ENCODE measurements around the gene RBMX. TPM values are rescaled to one million over a fixed set of nuclear protein-coding genes. Genes with fewer than 3 reads are reported as not detected.

The RBMX gene
- total RNA-seq, 2 experiments from 2014 or later, result 265 to 276 TPM

DNA sequence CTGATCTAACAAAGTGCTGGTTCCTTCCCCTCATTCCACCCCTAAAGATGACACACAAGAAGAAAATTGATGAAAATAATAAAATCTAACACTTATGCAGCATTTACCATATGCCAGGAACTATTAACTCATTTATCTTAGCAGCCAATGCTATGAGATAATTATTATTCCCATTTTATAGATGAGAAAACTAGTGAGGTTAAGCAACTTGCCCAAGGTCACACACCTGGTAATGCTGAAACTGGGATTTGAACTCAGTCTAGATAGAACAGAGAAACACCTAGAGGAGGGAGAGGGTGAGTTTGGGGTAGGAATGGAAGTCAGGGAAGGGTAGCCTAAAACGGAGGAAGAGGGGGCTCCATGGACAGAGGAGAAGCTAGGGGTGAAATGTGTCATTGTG, 18.6 kb downstream of the RBMX start:
- Mint-ChIP-seq H3K27ac (peak overlapping the region; percentile 25), H3K36me3 (ENCODE audit: low read depth) (peaks cover 52% of the 10 kb centered on the region), H3K9me3 (ENCODE audit: insufficient read depth) (no peaks in the 10 kb centered on the region), H3K27me3 (ENCODE audit: low read depth) (no peaks in the 10 kb centered on the region), H3K4me1 (ENCODE audit: low read depth) (peaks cover 7% of the 10 kb centered on the region), H3K4me3 (no peak overlapping the region)
- DNase-seq (no peak), ATAC-seq (no peak)
- CTCF ChIA-PET, result no interaction called here
- POLR2A ChIA-PET, result no interaction called here

DNA sequence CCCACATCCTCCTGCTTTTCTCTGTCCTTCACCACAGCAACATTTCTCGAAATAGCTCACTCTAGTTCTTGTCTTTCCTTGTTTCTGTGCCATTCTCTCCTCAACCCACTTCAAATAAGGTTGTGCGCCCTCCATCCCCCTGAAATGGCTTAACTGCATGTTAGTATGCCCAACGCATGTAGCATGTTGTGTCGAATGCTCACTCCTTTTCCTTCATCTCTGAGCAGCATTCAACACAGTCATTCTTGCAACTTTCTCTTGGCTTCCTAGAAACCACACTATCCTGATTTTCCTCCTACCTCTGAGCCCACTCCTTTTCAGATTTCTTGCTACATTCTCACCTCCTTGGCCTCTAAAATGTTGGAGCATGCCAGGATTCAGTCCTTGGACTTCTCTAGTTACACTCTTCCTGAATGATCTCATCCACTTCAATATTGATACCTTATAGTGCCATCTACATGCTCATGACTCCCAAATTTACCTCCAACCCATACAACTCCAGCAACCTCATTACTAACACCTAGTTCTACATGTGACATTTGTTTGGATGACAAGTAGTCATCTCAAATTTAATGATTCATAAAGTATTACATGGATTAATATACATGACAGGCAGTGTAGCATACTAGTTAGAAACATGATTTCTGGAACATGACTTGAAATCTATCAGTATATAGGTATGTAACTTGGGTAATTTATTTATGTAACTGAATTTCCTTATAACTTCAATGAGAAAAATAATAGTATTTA, 22.3 kb downstream of the RBMX start:
- POLR2A ChIA-PET, result no interaction called here
- H3K36me3 Mint-ChIP-seq (ENCODE audit: low read depth), result peaks cover 52% of the 10 kb centered on the region
- no peaks in the 10 kb centered on the region for H3K9me3 Mint-ChIP-seq (ENCODE audit: insufficient read depth)
- H3K27me3 Mint-ChIP-seq (ENCODE audit: low read depth), result no peaks in the 10 kb centered on the region
- ATAC-seq (no peak), DNase-seq (no peak)
- peak overlapping the region; percentile 51 for H3K27ac Mint-ChIP-seq
- peaks cover 10% of the 10 kb centered on the region for H3K4me1 Mint-ChIP-seq (ENCODE audit: low read depth)
- H3K4me3 Mint-ChIP-seq, result no peak overlapping the region
- CTCF ChIA-PET, result no interaction called here

DNA sequence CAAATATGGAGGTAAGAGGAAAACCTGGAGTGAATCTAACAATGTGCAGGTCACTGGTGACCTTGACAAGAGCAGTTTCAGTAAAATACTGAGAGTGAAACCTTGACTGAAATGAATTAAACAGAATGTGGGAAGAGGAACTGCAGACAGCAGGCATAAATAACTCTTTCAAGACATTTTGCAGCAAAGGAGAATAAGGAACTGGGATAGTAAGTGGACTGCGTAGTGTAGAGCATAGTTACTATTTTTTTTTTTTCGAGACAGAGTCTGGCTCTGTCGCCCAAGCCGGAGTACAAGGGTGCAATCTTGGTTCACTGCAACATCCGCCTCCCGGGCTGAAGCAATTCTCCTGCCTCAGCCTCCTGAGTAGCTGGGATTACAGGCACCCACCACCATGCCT, 24.0 kb downstream of the RBMX start:
- POLR2A ChIA-PET, result no interaction called here
- ATAC-seq (no peak), DNase-seq (no peak)
- H3K9me3 Mint-ChIP-seq (ENCODE audit: insufficient read depth), result no peaks in the 10 kb centered on the region
- peaks cover 10% of the 10 kb centered on the region for H3K4me1 Mint-ChIP-seq (ENCODE audit: low read depth)
- CTCF ChIA-PET, result no interaction called here
- H3K27ac Mint-ChIP-seq, result no peak overlapping the region
- no peaks in the 10 kb centered on the region for H3K27me3 Mint-ChIP-seq (ENCODE audit: low read depth)
- no peak overlapping the region for H3K4me3 Mint-ChIP-seq
- H3K36me3 Mint-ChIP-seq (ENCODE audit: low read depth), result peaks cover 48% of the 10 kb centered on the region

DNA sequence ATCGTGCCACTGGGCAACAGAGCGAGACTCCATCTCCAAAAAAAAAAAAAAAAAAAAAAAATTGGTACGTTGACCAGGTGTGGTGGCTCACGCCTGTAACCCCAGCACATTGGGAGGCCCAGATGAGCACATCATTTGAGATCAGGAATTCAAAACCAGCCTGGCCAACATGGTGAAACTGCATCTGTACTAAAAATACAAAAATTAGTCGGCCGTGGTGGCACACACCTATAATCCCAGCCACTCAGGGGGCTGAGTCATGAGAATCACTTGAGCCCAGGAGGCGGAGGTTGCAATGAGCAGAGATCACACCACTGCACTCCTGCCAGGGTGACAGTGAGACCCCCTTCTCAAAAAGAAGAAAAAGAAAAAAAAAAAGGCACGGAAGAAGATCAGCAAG, 24.5 kb downstream of the RBMX start:
- Mint-ChIP-seq H3K27me3 (ENCODE audit: low read depth) (no peaks in the 10 kb centered on the region), H3K9me3 (ENCODE audit: insufficient read depth) (no peaks in the 10 kb centered on the region), H3K4me3 (no peak overlapping the region), H3K36me3 (ENCODE audit: low read depth) (peaks cover 45% of the 10 kb centered on the region), H3K27ac (no peak overlapping the region), H3K4me1 (ENCODE audit: low read depth) (peaks cover 10% of the 10 kb centered on the region)
- ATAC-seq (no peak), DNase-seq (no peak)
- POLR2A ChIA-PET, result no interaction called here
- CTCF ChIA-PET, result no interaction called here

DNA sequence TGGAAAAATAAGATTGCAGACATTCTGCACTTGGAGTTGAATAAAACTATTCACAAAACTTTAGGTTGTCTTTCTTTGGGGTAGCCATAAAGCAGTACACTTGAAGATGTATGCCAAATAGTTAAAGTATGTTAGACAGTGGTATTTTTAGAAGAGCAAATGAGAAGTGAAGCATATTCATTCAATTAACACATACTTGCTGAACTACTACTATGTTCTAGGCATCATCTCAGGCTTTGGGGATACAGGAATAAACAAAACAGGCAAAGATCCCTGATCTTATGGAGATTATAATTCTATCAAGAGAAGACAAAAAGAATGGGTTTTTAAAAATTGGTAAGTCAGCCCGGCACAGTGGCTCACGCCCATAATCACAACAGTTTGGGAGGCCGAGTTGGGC, 29.0 kb downstream of the RBMX start:
- Mint-ChIP-seq H3K4me3 (no peak overlapping the region), H3K27ac (no peak overlapping the region), H3K9me3 (ENCODE audit: insufficient read depth) (no peaks in the 10 kb centered on the region), H3K36me3 (ENCODE audit: low read depth) (peaks cover 37% of the 10 kb centered on the region), H3K4me1 (ENCODE audit: low read depth) (peaks cover 3% of the 10 kb centered on the region), H3K27me3 (ENCODE audit: low read depth) (no peaks in the 10 kb centered on the region)
- POLR2A ChIA-PET, result no interaction called here
- no peak for ATAC-seq
- CTCF ChIA-PET, result no interaction called here
- no peak for DNase-seq

DNA sequence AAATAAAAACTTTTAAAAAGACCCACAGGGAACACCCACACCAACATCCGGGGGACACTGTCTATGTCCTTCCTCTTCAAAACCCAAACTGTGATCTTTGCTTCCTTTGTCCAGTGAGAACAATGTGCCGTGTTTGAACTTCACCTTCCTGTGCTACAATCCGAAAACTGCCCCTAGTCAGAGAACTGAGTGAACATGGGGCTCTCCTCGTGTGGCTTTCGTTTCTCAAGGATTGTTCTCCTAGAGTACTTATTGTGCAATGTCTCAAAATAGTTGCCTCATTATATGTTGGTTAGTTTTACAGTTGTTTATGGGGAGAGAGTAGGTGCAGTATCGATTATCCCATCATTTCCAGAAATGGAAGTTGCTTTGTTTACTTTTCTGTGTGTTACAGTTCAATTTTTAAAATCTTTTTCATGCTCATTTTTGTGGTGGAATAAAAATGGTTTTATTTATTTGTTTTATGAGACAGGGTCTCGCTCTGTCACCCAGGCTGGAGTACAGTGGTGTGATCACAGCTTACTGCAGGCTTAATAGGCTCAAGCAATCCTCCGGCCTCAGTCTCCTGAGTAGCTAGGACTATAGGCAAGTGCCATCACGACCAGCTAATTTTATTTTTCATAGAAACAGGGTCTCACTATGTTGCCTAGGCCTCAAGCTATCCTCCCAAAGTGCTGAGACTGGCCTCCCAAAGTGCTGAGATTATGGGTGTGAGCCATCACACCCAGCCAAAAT, 29.9 kb downstream of the RBMX start:
- Mint-ChIP-seq H3K9me3 (ENCODE audit: insufficient read depth) (no peaks in the 10 kb centered on the region), H3K27me3 (ENCODE audit: low read depth) (no peaks in the 10 kb centered on the region), H3K4me3 (no peak overlapping the region), H3K27ac (no peak overlapping the region), H3K4me1 (ENCODE audit: low read depth) (peaks cover 3% of the 10 kb centered on the region), H3K36me3 (ENCODE audit: low read depth) (peaks cover 37% of the 10 kb centered on the region)
- DNase-seq, result no peak
- POLR2A ChIA-PET, result no interaction called here
- CTCF ChIA-PET, result no interaction called here
- ATAC-seq, result no peak

DNA sequence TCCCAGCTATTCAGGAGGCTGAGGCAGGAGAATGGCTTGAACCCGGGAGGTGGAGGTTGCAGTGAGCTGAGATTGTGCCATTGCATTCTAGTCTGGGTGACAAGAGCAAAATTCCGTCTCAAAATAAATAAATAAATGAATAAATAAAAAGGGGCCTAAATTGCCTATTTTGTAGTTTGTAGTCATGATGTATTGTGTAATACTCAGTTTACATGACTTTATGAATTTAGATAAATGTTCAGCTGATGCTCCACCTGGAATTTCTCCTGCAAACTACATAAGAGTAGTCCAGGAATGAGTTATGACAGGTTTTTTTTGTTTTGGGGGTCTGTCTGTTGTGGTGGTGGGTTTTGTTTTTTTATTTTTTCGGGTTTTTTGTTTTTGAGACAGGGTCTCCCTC, 31.1 kb downstream of the RBMX start:
- DNase-seq (no peak), ATAC-seq (no peak)
- H3K4me3 Mint-ChIP-seq, result no peak overlapping the region
- no peaks in the 10 kb centered on the region for H3K27me3 Mint-ChIP-seq (ENCODE audit: low read depth)
- no peaks in the 10 kb centered on the region for H3K9me3 Mint-ChIP-seq (ENCODE audit: insufficient read depth)
- H3K27ac Mint-ChIP-seq, result no peak overlapping the region
- H3K36me3 Mint-ChIP-seq (ENCODE audit: low read depth), result peaks cover 38% of the 10 kb centered on the region
- ChIA-PET POLR2A (no interaction called here), CTCF (no interaction called here)
- peaks cover 3% of the 10 kb centered on the region for H3K4me1 Mint-ChIP-seq (ENCODE audit: low read depth)

DNA sequence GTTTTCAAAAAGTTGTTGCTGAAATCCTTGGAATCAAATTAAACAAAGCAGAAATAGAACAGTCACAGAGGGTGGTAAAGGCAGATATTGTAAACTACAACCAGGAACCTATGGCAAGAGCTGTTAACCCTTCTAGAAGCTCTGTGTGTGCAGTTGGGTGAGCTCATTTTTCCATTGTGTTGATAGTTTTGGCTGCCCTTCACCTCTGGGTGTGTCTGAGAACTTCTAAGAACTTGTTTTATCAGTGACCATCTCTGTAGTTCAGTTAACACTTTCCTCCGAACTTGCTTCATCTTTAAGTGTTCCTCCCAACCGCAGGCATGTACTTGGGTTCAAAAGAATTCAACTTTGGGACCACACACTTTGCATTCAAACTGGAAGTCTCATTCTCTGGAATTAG, 32.7 kb downstream of the RBMX start:
- DNase-seq (no peak), ATAC-seq (no peak)
- H3K4me1 Mint-ChIP-seq (ENCODE audit: low read depth), result no peaks in the 10 kb centered on the region
- no peak overlapping the region for H3K27ac Mint-ChIP-seq
- ChIA-PET POLR2A (interaction anchor here (0.6 to 1.2 kb wide), 2 partner anchors 33 to 37 kb away, joined by 4 read pairs; partner anchors contain the start of gene RBMX), CTCF (no interaction called here)
- no peak overlapping the region for H3K4me3 Mint-ChIP-seq
- H3K36me3 Mint-ChIP-seq (ENCODE audit: low read depth), result peaks cover 34% of the 10 kb centered on the region
- no peaks in the 10 kb centered on the region for H3K9me3 Mint-ChIP-seq (ENCODE audit: insufficient read depth)
- no peaks in the 10 kb centered on the region for H3K27me3 Mint-ChIP-seq (ENCODE audit: low read depth)

DNA sequence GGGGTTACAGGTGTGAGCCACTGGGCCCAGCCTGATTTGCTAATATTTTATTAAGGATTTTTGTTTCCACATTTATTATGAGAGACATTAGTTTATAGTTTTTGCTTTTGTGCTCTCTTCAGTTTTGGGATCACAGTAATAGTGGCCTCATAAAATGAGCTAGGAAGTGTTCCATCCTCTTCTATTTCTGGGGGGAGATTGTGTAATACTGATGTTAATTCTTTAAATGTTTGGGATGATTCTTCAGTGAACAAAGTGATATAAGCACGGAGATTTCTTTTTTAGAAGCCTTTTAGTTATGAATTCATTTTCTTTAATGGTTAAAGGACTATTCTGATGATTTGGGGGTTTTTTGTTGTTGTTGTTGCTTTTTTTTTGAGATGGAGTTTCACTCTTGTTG, 41.3 kb downstream of the RBMX start:
- Mint-ChIP-seq H3K4me3 (no peak overlapping the region), H3K4me1 (ENCODE audit: low read depth) (no peaks in the 10 kb centered on the region), H3K27me3 (ENCODE audit: low read depth) (no peaks in the 10 kb centered on the region), H3K27ac (no peak overlapping the region), H3K9me3 (ENCODE audit: insufficient read depth) (no peaks in the 10 kb centered on the region), H3K36me3 (ENCODE audit: low read depth) (peaks cover 17% of the 10 kb centered on the region)
- POLR2A ChIA-PET, result no interaction called here
- CTCF ChIA-PET, result no interaction called here
- DNase-seq (no peak), ATAC-seq (no peak)

DNA sequence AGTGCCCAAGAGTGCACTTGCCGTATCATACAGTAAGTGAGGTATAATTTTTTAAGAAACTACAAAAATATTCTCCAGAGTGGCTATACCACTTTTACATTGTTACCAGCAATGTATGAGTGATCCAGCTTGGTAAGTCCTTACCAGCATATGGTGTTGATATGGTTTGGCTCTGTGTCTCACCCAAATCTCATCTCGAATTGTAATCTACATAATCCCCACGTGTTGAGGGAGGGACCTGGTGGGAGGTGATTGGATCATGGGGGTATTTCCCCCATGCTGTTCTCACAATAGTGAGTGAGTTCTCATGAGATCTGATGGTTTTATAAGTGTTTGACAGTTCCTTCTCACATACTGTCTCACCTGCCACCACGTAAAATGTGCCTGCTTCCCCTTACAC, 44.8 kb downstream of the RBMX start:
- Mint-ChIP-seq H3K36me3 (ENCODE audit: low read depth) (peaks cover 6% of the 10 kb centered on the region), H3K4me1 (ENCODE audit: low read depth) (no peaks in the 10 kb centered on the region), H3K27me3 (ENCODE audit: low read depth) (no peaks in the 10 kb centered on the region), H3K4me3 (no peak overlapping the region), H3K9me3 (ENCODE audit: insufficient read depth) (no peaks in the 10 kb centered on the region), H3K27ac (no peak overlapping the region)
- no peak for ATAC-seq
- DNase-seq, result no peak
- CTCF ChIA-PET, result no interaction called here
- POLR2A ChIA-PET, result interaction anchor here (0.6 kb wide), 1 partner anchor 43 kb away, joined by 3 read pairs; no protein-coding TSS in a partner anchor

DNA sequence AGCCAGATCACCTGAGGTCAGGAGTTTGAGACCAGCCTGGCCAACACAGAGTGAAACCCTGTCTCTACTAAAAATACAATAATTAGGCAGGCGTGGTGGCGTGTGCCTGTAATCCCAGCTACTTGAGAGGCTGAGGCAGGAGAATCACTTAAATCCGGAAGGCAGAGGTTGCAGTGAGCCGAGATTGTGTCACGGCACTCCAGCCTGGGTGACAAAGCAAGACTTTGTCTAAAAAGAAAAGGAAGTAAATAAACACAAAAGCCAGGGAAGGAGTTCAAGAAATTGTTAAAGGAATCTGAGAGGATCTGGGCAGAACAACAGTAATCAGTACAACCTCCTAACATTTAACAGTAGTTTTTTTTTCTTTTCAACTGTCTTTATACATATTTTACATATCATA, 51.1 kb downstream of the RBMX start:
- Mint-ChIP-seq H3K4me1 (ENCODE audit: low read depth) (no peaks in the 10 kb centered on the region), H3K27ac (no peak overlapping the region), H3K9me3 (ENCODE audit: insufficient read depth) (no peaks in the 10 kb centered on the region), H3K4me3 (no peak overlapping the region), H3K36me3 (ENCODE audit: low read depth) (peaks cover 4% of the 10 kb centered on the region), H3K27me3 (ENCODE audit: low read depth) (no peaks in the 10 kb centered on the region)
- no peak for ATAC-seq
- no peak for DNase-seq
- POLR2A ChIA-PET, result no interaction called here
- CTCF ChIA-PET, result no interaction called here

DNA sequence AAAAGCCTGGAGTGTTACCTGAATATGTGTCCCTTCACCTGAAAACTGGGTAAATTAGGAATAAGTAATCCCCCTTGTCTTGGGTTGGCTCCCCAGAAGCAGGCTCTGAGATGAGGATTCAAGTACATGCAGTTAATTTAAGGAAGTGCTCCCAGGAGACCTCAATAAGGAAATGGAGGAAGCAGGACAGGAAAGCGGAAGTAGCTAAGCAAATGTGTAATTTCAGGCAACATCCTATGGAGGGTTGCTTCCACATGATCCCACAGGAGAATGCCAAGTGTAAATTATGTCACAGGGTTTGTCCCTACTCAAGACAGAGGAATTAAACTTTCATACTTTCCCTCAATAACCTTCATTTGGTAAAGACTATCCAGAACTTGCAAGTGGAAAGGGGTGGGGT, 51.7 kb downstream of the RBMX start:
- ATAC-seq, result no peak
- H3K4me3 Mint-ChIP-seq, result no peak overlapping the region
- H3K4me1 Mint-ChIP-seq (ENCODE audit: low read depth), result no peaks in the 10 kb centered on the region
- no peak overlapping the region for H3K27ac Mint-ChIP-seq
- ChIA-PET CTCF (no interaction called here), POLR2A (no interaction called here)
- no peak for DNase-seq
- no peaks in the 10 kb centered on the region for H3K27me3 Mint-ChIP-seq (ENCODE audit: low read depth)
- peaks cover 4% of the 10 kb centered on the region for H3K36me3 Mint-ChIP-seq (ENCODE audit: low read depth)
- no peaks in the 10 kb centered on the region for H3K9me3 Mint-ChIP-seq (ENCODE audit: insufficient read depth)

DNA sequence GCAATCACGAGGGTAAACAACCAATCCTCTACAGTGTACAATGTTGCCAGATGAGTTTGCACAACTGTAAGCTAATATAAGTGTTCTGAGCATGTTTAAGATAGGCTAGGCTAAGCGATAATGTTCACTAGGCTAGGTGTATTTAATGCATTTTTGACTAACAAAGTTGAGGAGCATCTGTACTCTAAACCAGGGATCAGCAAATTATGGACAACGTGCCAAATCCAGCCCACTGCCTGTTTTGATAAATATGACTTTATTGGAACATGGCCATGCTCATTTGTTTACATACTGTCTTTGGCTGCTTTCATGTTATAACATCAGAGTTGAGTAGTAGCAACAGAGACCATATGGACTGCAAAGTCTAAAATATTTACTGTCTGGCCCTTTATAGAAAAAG, 53.5 kb downstream of the RBMX start:
- H3K4me3 Mint-ChIP-seq, result no peak overlapping the region
- H3K36me3 Mint-ChIP-seq (ENCODE audit: low read depth), result peaks cover 4% of the 10 kb centered on the region
- CTCF ChIA-PET, result no interaction called here
- DNase-seq (no peak), ATAC-seq (no peak)
- H3K27ac Mint-ChIP-seq, result no peak overlapping the region
- no peaks in the 10 kb centered on the region for H3K9me3 Mint-ChIP-seq (ENCODE audit: insufficient read depth)
- no peaks in the 10 kb centered on the region for H3K4me1 Mint-ChIP-seq (ENCODE audit: low read depth)
- POLR2A ChIA-PET, result no interaction called here
- no peaks in the 10 kb centered on the region for H3K27me3 Mint-ChIP-seq (ENCODE audit: low read depth)
